Kidney (tissue), 14 donors: ENCODE data around the gene CDC26. TPM values are rescaled to one million over a fixed set of nuclear protein-coding genes. Genes with fewer than 3 reads are reported as not detected.
"Not testable (repeated sequence)": the region's sequence is repeated elsewhere in the genome, so short reads cannot be mapped to it uniquely, and the experiment has no call there.

Experiments
- DNase-seq, 5 donors: peaks; one replicate each; pipeline ENCODE4 v3.0.0-alpha.2; 2013 to 2020
- FAIRE-seq: peaks from 2 replicates; lab custom pipeline; 2012; peaks lifted over from hg19 to GRCh38; lab: Jason Lieb, UNC
- H3K27ac ChIP-seq, 2 donors: one replicate each; pipeline ENCODE4 v1.7.0; 2013; ENCODE audit warnings: low read depth in 2 of 2, low read length in 2 of 2, inconsistent platforms in 1 of 2
- H3K27me3 ChIP-seq: one replicate; pipeline ENCODE4 v1.7.1; 2013; ENCODE audit warnings: low read length, inconsistent platforms; ENCODE audit not compliant: control insufficient read depth, insufficient read depth
- H3K36me3 ChIP-seq, 3 donors: one replicate each; pipeline versions ENCODE4 v1.7.0 to v1.7.1; 2013; ENCODE audit warnings: low read length in 3 of 3, control low read depth in 1 of 3, inconsistent platforms in 1 of 3; ENCODE audit not compliant: insufficient read depth in 3 of 3, control insufficient read depth in 2 of 3
- H3K4me1 ChIP-seq, 3 donors: one replicate each; pipeline versions ENCODE4 v1.7.0 to v1.7.1; 2013; ENCODE audit warnings: low read length in 3 of 3, inconsistent platforms in 1 of 3, low read depth in 1 of 3; ENCODE audit not compliant: control insufficient read depth in 2 of 3, insufficient read depth in 2 of 3
- H3K4me3 ChIP-seq, 3 donors: one replicate each; pipeline versions ENCODE4 v1.7.0 to v1.8.1; 2013; ENCODE audit warnings: low read length in 3 of 3, control low read depth in 1 of 3, inconsistent platforms in 1 of 3
- H3K9ac ChIP-seq, 3 donors: one replicate each; pipeline versions ENCODE4 v1.7.0 to v1.7.1; 2013; ENCODE audit warnings: low read length in 3 of 3, control low read depth in 1 of 3, inconsistent platforms in 1 of 3
- H3K9me3 ChIP-seq, 3 donors: one replicate each; pipeline versions ENCODE4 v1.7.0 to v1.7.1; 2013; ENCODE audit warnings: low read length in 3 of 3, control low read depth in 1 of 3, inconsistent platforms in 1 of 3; ENCODE audit not compliant: control insufficient read depth in 2 of 3, insufficient read depth in 1 of 3
- intact Hi-C: fragments of 100-400 bp; cut with DNase I; formaldehyde crosslinking; loops from one replicate; pipeline ENCODE4 v1.11.1; 2022
- polyA plus RNA-seq: library from polyadenylated mRNA; stranded (reverse); fragments of 350-450 nt; fragmentation: Illumina TruSeq; extraction: RNeasy Lipid Tissue Mini Kit (QIAGEN cat#74804); gene quantifications from one replicate; pipeline ENCODE4 v1.2.3, GENCODE V29; 2014; ENCODE audit warnings: low read depth, low replicate concordance; ENCODE audit not compliant: insufficient read depth
- total RNA-seq: library from RNA; stranded (reverse); fragmentation: NEBNext Ultra II Directional; extraction: Animal tissue kit (Norgen Biotek cat#: 25700); gene quantifications from one replicate; pipeline ENCODE4 v1.2.1, GENCODE V29; 2021
- TF ChIP-seq, protein P1 (sequence below): IDR thresholded peaks from 3 replicates; pipeline ENCODE4 v1.5.1; 2012; ENCODE audit warnings: mild to moderate bottlenecking, moderate library complexity, borderline replicate concordance; ENCODE audit not compliant: insufficient read depth; ENCODE audit errors: extremely low read depth
- donor health status: control.
- donor health status: control.
- donor health status: control.
- donor health status: control.
- donor health status: control.
- donor health status: DM: yes; HTN: yes; CAD: no.
- donor health status: Normal renal cell carcinoma (clear cell type).

Gene CDC26
- total and polyA plus RNA-seq, 2 donors from 2014 or later = 28.5 to 76.2 TPM

DNA sequence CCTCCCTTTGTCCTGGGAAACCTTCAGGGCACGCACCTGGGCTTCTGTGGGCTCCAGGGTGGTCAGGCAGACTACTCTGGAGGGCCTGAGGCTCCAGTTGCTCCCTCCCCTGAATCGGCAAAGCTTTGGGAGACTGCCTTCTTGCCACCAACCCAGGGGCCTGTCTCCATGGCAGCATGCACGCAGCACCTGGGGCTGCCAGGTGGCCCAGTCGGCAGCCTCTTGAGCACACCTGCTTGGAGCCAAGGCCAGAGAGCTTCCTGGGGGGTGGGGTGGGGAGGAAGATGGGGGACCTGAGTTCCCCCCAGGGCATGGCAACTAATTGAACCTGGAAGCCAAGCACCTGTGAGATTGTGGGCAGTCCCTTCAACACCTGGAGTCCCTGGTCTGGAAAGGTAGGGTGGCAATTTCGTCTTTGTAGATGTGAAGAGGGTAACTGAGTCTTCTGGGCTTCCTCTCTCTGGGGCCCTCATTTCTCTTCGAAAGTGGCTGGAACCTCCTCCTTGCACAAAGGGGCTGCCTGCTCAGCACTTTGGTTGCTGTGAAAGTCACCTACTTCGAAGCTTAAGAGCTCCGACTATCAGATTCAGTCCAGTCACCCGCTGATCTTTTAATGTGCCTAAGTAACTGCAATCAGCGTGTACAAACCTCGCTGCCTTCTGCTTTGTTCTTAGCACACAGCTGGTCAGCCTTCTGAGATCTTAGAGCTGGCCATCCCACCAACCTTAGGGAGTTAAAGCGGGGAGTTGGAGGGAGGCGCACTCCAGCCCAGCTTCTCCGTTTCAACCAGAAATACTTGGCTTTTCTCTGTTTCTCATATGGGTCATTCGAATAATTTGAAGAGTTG, 23.8 kb upstream of the CDC26 start:
- Histone ChIP-seq H3K9ac (no peak overlapping the region), H3K27ac (no peak overlapping the region), H3K4me3 (no peak overlapping the region), H3K36me3 (no peaks in the 10 kb centered on the region), H3K9me3 (no peaks in the 10 kb centered on the region), H3K27me3 (no peaks in the 10 kb centered on the region), H3K4me1 (peaks cover 0 to 2% (median 0%) of the 10 kb centered on the region in 3 donors)
- TF ChIP-seq, protein P1, sequence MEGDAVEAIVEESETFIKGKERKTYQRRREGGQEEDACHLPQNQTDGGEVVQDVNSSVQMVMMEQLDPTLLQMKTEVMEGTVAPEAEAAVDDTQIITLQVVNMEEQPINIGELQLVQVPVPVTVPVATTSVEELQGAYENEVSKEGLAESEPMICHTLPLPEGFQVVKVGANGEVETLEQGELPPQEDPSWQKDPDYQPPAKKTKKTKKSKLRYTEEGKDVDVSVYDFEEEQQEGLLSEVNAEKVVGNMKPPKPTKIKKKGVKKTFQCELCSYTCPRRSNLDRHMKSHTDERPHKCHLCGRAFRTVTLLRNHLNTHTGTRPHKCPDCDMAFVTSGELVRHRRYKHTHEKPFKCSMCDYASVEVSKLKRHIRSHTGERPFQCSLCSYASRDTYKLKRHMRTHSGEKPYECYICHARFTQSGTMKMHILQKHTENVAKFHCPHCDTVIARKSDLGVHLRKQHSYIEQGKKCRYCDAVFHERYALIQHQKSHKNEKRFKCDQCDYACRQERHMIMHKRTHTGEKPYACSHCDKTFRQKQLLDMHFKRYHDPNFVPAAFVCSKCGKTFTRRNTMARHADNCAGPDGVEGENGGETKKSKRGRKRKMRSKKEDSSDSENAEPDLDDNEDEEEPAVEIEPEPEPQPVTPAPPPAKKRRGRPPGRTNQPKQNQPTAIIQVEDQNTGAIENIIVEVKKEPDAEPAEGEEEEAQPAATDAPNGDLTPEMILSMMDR = no peak
- FAIRE-seq (no peak), DNase-seq (peak in 4 of 5 donors; percentile 45 to 70 (median 47))
- intact Hi-C loops = no loop called here

DNA sequence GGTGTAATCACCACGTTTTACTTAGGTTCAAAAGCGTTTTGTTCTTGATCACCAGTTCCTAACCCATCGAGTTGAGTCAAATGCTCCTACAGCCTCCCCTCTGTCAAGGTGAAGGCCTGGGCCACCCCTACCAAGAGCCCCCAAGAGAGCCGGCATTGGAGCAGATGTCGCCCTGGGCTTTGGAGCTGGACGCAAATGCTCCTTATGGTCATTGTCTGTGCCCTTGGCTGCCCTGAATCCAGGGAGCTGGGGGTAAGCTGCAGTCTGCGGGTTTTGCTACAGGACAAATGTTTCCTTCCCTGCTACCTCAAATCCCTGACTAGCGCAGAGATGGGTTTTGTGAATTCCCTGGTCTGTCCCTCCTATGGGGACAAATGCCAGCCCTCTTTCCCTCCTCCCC, 22.9 kb upstream of the CDC26 start:
- FAIRE-seq (no peak), DNase-seq (no peak)
- intact Hi-C loops = no loop called here
- Histone ChIP-seq H3K36me3 (no peaks in the 10 kb centered on the region), H3K9ac (no peak overlapping the region), H3K27me3 (no peaks in the 10 kb centered on the region), H3K27ac (no peak overlapping the region), H3K4me1 (peaks cover 0 to 2% (median 0%) of the 10 kb centered on the region in 3 donors), H3K9me3 (no peaks in the 10 kb centered on the region), H3K4me3 (no peak overlapping the region)
- TF ChIP-seq, protein P1 = no peak

GRCh38 chr9:113296796-113297558, 21.6 kb upstream of the CDC26 start:
- no peak for FAIRE-seq
- no peak for DNase-seq
- H3K27ac ChIP-seq = no peak overlapping the region
- intact Hi-C loops = no loop called here
- TF ChIP-seq, protein P1 = no peak
- no peak overlapping the region for H3K9ac ChIP-seq
- no peaks in the 10 kb centered on the region for H3K9me3 ChIP-seq
- H3K27me3 ChIP-seq = no peaks in the 10 kb centered on the region
- peaks cover 0 to 7% (median 3%) of the 10 kb centered on the region in 3 donors for H3K36me3 ChIP-seq
- H3K4me1 ChIP-seq = no peaks in the 10 kb centered on the region
- H3K4me3 ChIP-seq = no peak overlapping the region

- H3K9me3 ChIP-seq, intact Hi-C loops, H3K27ac ChIP-seq, H3K4me3 ChIP-seq, H3K27me3 ChIP-seq, H3K9ac ChIP-seq, H3K4me1 ChIP-seq, DNase-seq, FAIRE-seq: not testable (repeated sequence)
- peaks cover 0 to 13% (median 7%) of the 10 kb centered on the region in 3 donors for H3K36me3 ChIP-seq
Observed at GRCh38 chr9:113296247-113296646, 20.9 kb upstream of the CDC26 start.
